Measurements from ENCODE around the gene IL12B. TPM values are rescaled to one million over a fixed set of nuclear protein-coding genes. Genes with fewer than 3 reads are reported as not detected.

Gene IL12B
- total RNA-seq, 1 donor from 2014 or later: not detected

DNA sequence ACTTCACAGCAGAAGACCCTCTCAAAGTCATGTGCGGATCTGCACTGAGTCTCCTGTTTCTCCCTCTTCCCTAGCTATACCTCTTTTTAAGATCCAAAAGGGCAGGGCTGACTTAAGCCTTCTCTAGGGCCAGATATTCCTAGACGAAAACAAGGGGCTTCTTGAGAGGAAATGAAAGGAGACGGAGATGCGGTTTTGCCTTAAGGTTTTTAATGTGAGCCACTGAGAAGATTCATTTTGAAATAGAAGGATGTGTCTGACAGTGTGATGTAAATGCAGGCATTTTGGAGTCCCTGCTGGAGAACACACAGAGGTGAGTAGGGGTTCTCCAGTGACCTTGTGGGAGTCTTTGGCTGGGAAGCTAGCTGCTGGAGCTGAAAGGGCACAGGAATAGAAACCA is 15.6 kb upstream of the IL12B start:
- no peak overlapping the region for H3K4me3 ChIP-seq (ENCODE audit: low read depth, low read length)
- no peak for DNase-seq (ENCODE audit: low read depth)
- TF ChIP-seq, protein P1, sequence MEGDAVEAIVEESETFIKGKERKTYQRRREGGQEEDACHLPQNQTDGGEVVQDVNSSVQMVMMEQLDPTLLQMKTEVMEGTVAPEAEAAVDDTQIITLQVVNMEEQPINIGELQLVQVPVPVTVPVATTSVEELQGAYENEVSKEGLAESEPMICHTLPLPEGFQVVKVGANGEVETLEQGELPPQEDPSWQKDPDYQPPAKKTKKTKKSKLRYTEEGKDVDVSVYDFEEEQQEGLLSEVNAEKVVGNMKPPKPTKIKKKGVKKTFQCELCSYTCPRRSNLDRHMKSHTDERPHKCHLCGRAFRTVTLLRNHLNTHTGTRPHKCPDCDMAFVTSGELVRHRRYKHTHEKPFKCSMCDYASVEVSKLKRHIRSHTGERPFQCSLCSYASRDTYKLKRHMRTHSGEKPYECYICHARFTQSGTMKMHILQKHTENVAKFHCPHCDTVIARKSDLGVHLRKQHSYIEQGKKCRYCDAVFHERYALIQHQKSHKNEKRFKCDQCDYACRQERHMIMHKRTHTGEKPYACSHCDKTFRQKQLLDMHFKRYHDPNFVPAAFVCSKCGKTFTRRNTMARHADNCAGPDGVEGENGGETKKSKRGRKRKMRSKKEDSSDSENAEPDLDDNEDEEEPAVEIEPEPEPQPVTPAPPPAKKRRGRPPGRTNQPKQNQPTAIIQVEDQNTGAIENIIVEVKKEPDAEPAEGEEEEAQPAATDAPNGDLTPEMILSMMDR (conservative IDR thresholded peaks at IDR 0.05; ENCODE audit: low read depth, low read length): no peak

DNA sequence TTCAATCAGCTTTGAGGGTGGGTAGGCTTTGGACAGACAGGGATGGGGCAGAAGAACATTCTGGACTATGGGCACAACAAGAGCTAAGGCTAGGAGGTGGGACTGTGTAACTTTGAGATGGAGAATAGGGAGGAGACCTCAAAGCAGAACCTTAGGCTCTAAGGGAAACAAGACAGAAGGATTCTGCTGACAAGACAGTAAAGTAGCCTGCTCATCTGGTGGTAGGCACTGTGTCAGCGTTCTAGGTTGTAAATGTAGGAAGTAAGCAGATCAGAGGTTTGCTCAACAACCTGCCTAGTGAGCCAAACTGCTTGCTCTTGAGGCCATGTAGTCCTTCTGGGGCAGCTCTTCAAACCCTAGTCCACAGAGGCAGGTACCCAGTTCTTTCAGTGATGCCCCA is 15.0 kb upstream of the IL12B start:
- TF ChIP-seq, protein P1 (conservative IDR thresholded peaks at IDR 0.05; ENCODE audit: low read depth, low read length): no peak
- no peak overlapping the region for H3K4me3 ChIP-seq (ENCODE audit: low read depth, low read length)
- no peak for DNase-seq (ENCODE audit: low read depth)

DNA sequence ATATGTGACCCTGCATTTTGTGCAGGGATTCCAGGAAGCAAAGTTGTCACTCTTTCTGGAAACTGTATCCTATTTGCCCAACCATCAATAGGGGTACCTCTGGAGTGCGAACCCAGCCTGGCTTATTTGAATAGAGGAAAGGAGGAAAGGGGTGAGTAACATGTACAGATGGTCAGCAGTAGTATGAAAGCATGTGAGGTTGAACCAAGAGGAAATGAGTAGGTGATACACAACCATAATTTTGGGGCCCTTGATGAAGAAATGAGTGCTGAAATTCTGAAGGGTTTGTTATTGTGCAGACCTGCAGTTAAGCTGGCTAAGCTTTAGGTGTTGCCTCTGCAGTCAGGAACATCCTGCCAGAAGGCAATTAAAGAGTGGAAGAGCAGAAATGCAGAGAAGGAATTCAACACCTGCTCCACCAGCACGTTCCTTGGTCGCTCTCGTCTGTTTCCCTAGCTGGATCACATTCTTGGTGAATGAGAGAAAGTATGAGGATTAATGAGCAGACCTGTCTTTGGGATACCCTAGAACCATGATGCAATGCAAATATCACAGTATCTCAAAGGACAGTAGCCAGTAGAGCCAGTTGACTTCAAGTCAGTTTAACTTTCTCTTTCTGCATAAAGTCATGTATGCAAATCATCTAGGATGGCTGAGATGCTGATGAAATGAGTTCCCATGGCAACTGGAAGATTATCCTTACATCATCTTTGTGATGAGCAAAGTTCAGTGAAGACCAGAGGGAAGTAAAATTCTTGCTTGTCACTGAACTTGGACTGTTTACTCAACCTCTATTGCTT is 13.2 kb upstream of the IL12B start:
- H3K4me3 ChIP-seq (ENCODE audit: low read depth, low read length): no peak overlapping the region
- TF ChIP-seq, protein P1 (conservative IDR thresholded peaks at IDR 0.05; ENCODE audit: low read depth, low read length): no peak
- DNase-seq (ENCODE audit: low read depth): no peak

DNA sequence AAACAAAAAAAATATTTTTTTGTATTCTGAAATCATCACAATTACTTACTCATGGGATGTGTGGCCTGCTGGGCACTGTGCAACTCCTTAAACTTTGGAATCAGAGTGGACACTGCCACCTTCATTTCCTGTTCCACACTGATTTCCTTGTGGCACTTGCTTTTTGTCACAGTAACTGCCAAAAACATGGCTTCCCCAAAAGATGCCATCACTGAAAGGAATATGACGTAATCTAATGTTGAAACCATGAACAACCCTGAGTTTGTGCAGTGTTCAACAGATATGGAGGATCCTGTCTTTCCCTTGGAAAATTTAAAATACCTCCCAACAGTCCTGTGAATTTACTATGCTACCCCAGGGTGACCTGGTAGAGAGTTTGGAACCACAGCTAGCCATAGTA is 12.6 kb upstream of the IL12B start:
- H3K4me3 ChIP-seq (ENCODE audit: low read depth, low read length): no peak overlapping the region
- no peak for DNase-seq (ENCODE audit: low read depth)
- TF ChIP-seq, protein P1 (conservative IDR thresholded peaks at IDR 0.05; ENCODE audit: low read depth, low read length): no peak

DNA sequence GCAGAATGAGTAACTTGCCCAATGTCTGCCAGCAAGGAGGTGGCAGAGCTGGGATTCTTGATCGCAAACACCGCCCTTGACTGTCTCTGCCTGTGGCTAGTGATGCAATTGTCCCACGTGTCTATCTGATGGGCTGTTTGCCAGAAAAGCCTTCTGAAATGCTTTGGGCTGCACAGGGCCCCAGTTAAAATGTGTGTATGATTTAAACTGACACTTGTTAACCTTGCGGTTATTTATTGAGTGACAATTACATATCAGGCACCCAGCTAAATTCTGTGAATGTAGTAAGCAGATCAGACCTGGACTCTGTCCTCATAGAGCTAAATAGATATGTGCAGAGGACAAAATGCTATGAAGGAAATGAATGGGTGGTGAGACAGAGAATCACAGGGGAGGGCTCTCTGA is 11.6 kb upstream of the IL12B start:
- DNase-seq (ENCODE audit: low read depth): no peak
- TF ChIP-seq, protein P1 (conservative IDR thresholded peaks at IDR 0.05; ENCODE audit: low read depth, low read length): no peak
- H3K4me3 ChIP-seq (ENCODE audit: low read depth, low read length): no peak overlapping the region

DNA sequence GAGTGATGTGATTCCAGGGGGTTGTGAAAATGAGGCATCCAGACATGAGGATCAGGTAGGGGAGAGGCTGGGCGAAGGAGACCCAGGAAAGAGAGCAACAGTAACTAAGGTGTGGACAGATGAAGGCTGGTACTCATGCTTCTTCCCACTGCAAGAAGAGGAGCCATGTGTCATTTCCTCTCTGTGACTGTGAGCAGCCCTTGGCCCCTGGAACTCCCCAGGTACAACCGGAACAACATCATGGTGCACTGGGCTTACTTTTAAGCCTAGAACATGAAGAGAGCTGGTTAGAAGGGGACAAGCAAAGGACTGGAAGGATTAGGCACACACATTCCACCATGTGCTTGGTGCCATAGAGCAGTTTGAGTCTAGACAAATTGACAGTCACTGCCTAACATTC is 10.9 kb upstream of the IL12B start:
- no peak for DNase-seq (ENCODE audit: low read depth)
- no peak overlapping the region for H3K4me3 ChIP-seq (ENCODE audit: low read depth, low read length)
- TF ChIP-seq, protein P1 (conservative IDR thresholded peaks at IDR 0.05; ENCODE audit: low read depth, low read length): no peak

DNA sequence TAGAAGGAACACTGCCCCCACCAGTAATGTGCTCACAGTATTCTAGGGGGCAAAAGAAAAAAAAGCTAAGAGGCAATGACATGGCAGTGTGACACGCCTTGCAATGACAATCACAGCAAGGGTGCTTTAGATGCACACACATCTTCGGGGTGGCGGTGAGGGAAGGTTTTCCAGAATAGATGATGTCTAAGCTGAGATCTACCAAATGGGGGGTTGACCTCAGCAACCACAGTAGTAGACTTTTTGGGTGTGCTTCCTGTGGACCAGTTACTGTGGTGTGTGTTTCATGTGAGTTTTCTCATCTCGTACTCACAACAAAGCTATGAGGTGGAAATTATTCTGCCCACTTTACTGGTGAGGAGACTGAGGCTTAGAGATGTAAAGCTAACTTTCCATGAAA is 10.2 kb upstream of the IL12B start:
- TF ChIP-seq, protein P1 (conservative IDR thresholded peaks at IDR 0.05; ENCODE audit: low read depth, low read length): no peak
- DNase-seq (ENCODE audit: low read depth): no peak
- H3K4me3 ChIP-seq (ENCODE audit: low read depth, low read length): no peak overlapping the region

Data from epithelial cell of proximal tubule (primary cell).